ENCODE results near the gene SLC6A4. TPM values are rescaled to one million over a fixed set of nuclear protein-coding genes. Genes with fewer than 3 reads are reported as not detected.

SLC6A4 gene
- polyA plus RNA-seq, 1 of the 3 experiments (the other 2 are of a cell fraction), result 0.12 TPM

DNA sequence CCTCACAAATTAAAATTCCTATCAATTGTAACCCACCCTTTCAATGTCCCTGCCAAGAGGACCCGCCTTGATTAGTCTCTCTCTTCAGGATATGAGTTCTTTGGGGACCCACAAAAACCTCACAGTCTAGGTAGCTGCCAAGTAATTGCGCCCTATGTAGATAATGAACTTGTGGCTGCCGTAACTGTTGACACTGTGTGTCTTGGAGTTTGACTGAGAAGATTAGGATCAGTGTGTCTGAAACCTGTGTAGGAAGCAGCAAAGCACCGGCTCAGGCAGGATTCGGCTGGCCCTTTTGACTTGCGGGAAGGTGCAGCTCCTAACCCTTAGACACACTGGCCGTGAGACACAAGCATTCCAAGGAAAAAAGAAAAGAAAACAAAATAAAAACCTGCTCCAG is 17.8 kb upstream of the SLC6A4 start:
- no peaks in the 10 kb centered on the region for H3K9me2 ChIP-seq
- POLR2A ChIA-PET, result no interaction called here
- peaks cover 0 to 5% of the 10 kb centered on the region in 2 experiments; a peak in 2 of 4 replicates for H3K4me1 ChIP-seq (ENCODE audit: control insufficient read depth in 1 of 2, insufficient read depth in 2 of 2, low read depth in 1 of 2, low read length in 1 of 2)
- TF ChIP-seq RAD21 (IDR thresholded peaks at IDR 0.05; ENCODE audit: low read length), result no peak
- no peak for TF ChIP-seq NFIC (IDR thresholded peaks at IDR 0.05; ENCODE audit: borderline replicate concordance)
- no peak for TF ChIP-seq NRF1 (IDR thresholded peaks at IDR 0.05; ENCODE audit: low read depth, low read length)
- no peak for TF ChIP-seq EP300 (IDR thresholded peaks at IDR 0.05; ENCODE audit: borderline replicate concordance in 1 of 2, low read depth in 1 of 2, low read length in 1 of 2)
- no peak for TF ChIP-seq MXI1 (IDR thresholded peaks at IDR 0.05; ENCODE audit: low read depth, low read length)
- TF ChIP-seq EZH2phosphoT487 (IDR thresholded peaks at IDR 0.05; ENCODE audit: borderline replicate concordance, low read depth), result no peak
- no peak for TF ChIP-seq MEF2A (IDR thresholded peaks at IDR 0.05; ENCODE audit: borderline replicate concordance, low read depth)
- TF ChIP-seq, protein P1, sequence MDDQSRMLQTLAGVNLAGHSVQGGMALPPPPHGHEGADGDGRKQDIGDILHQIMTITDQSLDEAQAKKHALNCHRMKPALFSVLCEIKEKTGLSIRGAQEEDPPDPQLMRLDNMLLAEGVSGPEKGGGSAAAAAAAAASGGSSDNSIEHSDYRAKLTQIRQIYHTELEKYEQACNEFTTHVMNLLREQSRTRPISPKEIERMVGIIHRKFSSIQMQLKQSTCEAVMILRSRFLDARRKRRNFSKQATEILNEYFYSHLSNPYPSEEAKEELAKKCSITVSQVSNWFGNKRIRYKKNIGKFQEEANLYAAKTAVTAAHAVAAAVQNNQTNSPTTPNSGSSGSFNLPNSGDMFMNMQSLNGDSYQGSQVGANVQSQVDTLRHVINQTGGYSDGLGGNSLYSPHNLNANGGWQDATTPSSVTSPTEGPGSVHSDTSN (IDR thresholded peaks at IDR 0.05), result no peak
- TF ChIP-seq, protein P2, sequence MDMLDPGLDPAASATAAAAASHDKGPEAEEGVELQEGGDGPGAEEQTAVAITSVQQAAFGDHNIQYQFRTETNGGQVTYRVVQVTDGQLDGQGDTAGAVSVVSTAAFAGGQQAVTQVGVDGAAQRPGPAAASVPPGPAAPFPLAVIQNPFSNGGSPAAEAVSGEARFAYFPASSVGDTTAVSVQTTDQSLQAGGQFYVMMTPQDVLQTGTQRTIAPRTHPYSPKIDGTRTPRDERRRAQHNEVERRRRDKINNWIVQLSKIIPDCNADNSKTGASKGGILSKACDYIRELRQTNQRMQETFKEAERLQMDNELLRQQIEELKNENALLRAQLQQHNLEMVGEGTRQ (IDR thresholded peaks at IDR 0.05; ENCODE audit: borderline replicate concordance, low read depth, low read length), result no peak
- TF ChIP-seq SMC3 (IDR thresholded peaks at IDR 0.05; ENCODE audit: low read depth, low read length), result no peak
- no peak for TF ChIP-seq TEAD4 (IDR thresholded peaks at IDR 0.05; ENCODE audit: borderline replicate concordance, insufficient read depth)
- TF ChIP-seq, protein P3, sequence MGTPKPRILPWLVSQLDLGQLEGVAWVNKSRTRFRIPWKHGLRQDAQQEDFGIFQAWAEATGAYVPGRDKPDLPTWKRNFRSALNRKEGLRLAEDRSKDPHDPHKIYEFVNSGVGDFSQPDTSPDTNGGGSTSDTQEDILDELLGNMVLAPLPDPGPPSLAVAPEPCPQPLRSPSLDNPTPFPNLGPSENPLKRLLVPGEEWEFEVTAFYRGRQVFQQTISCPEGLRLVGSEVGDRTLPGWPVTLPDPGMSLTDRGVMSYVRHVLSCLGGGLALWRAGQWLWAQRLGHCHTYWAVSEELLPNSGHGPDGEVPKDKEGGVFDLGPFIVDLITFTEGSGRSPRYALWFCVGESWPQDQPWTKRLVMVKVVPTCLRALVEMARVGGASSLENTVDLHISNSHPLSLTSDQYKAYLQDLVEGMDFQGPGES (IDR thresholded peaks at IDR 0.05; ENCODE audit: low read depth, low read length), result no peak
- TF ChIP-seq FOXJ3 (CRISPR knock-in tag; IDR thresholded peaks at IDR 0.05), result no peak
- TF ChIP-seq TAF1 (IDR thresholded peaks at IDR 0.05; ENCODE audit: borderline replicate concordance, low read depth, low read length), result no peak
- TF ChIP-seq TCF12 (IDR thresholded peaks at IDR 0.05), result no peak
- H3K79me2 ChIP-seq (ENCODE audit: insufficient read depth), result no peaks in the 10 kb centered on the region
- H3K27me3 ChIP-seq (ENCODE audit: insufficient read depth), result no peaks in the 10 kb centered on the region
- H3K9ac ChIP-seq, result no peak overlapping the region
- no peak for DNase-seq
- H3K27ac ChIP-seq (ENCODE audit: low read depth in 2 of 2, low read length in 1 of 2), result no peak overlapping the region
- H3K9me3 ChIP-seq, result no peaks in the 10 kb centered on the region
- H2AFZ ChIP-seq (ENCODE audit: low read depth), result no peak overlapping the region
- no peak overlapping the region for H3K4me2 ChIP-seq
- peaks cover 4% of the 10 kb centered on the region for H3F3A ChIP-seq (replicated peaks; ENCODE audit: insufficient read depth)
- H4K20me1 ChIP-seq (ENCODE audit: insufficient read depth), result no peaks in the 10 kb centered on the region
- WGBS (ENCODE audit: low lambda C conversion rate), result 98% methylated on average over 7 of the region's 7 CpGs
- peaks cover 40 to 42% of the 10 kb centered on the region in 2 experiments for H3K36me3 ChIP-seq (replicated peaks in 1 of 2; ENCODE audit: control insufficient read depth in 1 of 2, insufficient read depth in 2 of 2, low read length in 1 of 2)
- H3K4me3 ChIP-seq (ENCODE audit: low read depth in 2 of 2, low read length in 1 of 2), result no peak overlapping the region
- CTCF ChIA-PET, result interaction anchor here (0.7 to 1.6 kb wide), 5 partner anchors 18 to 148 kb away, joined by 3 to 6 read pairs (median 3); no protein-coding TSS in a partner anchor

DNA sequence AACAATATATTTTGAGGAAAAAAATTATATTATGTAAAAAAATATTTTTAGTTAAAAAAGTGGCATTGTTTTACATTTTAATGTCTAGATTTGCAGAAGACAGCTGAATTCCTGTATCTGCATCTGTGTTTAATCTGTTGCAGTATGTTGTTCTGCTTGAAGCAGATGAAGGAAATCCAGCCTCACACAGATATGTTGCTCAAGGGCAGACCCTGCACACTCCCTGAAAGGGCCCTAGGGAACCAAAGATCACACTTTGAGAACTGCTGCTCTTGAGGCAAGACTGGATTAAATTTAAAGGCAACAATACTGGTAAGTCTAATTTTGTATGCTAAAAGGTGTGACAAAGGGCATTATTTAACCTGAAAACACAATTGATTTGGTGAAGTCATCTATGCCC is 16.4 kb upstream of the SLC6A4 start:
- peaks cover 0 to 2% of the 10 kb centered on the region in 2 experiments; a peak in 2 of 4 replicates for H3K4me1 ChIP-seq (ENCODE audit: control insufficient read depth in 1 of 2, insufficient read depth in 2 of 2, low read depth in 1 of 2, low read length in 1 of 2)
- no peak overlapping the region for H2AFZ ChIP-seq (ENCODE audit: low read depth)
- no peaks in the 10 kb centered on the region for H3K79me2 ChIP-seq (ENCODE audit: insufficient read depth)
- DNase-seq, result no peak
- no peak overlapping the region for H3K4me2 ChIP-seq
- H3F3A ChIP-seq (replicated peaks; ENCODE audit: insufficient read depth), result peaks cover under 1% of the 10 kb centered on the region
- POLR2A ChIA-PET, result no interaction called here
- H4K20me1 ChIP-seq (ENCODE audit: insufficient read depth), result no peaks in the 10 kb centered on the region
- H3K27ac ChIP-seq (ENCODE audit: low read depth in 2 of 2, low read length in 1 of 2), result no peak overlapping the region
- CTCF ChIA-PET, result no interaction called here
- H3K4me3 ChIP-seq (ENCODE audit: low read depth in 2 of 2, low read length in 1 of 2), result no peak overlapping the region
- no peaks in the 10 kb centered on the region for H3K27me3 ChIP-seq (ENCODE audit: insufficient read depth)
- peaks cover 40 to 41% of the 10 kb centered on the region in 2 experiments for H3K36me3 ChIP-seq (replicated peaks in 1 of 2; ENCODE audit: control insufficient read depth in 1 of 2, insufficient read depth in 2 of 2, low read length in 1 of 2)
- H3K9me2 ChIP-seq, result no peaks in the 10 kb centered on the region
- no peaks in the 10 kb centered on the region for H3K9me3 ChIP-seq
- H3K9ac ChIP-seq, result no peak overlapping the region
- TF ChIP-seq MEF2A (IDR thresholded peaks at IDR 0.05; ENCODE audit: borderline replicate concordance, low read depth) (no peak), NRF1 (IDR thresholded peaks at IDR 0.05; ENCODE audit: low read depth, low read length) (no peak), NFIC (IDR thresholded peaks at IDR 0.05; ENCODE audit: borderline replicate concordance) (no peak)
- TF ChIP-seq, protein P4, sequence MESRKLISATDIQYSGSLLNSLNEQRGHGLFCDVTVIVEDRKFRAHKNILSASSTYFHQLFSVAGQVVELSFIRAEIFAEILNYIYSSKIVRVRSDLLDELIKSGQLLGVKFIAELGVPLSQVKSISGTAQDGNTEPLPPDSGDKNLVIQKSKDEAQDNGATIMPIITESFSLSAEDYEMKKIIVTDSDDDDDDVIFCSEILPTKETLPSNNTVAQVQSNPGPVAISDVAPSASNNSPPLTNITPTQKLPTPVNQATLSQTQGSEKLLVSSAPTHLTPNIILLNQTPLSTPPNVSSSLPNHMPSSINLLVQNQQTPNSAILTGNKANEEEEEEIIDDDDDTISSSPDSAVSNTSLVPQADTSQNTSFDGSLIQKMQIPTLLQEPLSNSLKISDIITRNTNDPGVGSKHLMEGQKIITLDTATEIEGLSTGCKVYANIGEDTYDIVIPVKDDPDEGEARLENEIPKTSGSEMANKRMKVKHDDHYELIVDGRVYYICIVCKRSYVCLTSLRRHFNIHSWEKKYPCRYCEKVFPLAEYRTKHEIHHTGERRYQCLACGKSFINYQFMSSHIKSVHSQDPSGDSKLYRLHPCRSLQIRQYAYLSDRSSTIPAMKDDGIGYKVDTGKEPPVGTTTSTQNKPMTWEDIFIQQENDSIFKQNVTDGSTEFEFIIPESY (IDR thresholded peaks at IDR 0.05; ENCODE audit: borderline replicate concordance, low read depth), result no peak
- TF ChIP-seq, protein P5, sequence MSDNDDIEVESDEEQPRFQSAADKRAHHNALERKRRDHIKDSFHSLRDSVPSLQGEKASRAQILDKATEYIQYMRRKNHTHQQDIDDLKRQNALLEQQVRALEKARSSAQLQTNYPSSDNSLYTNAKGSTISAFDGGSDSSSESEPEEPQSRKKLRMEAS (IDR thresholded peaks at IDR 0.05; ENCODE audit: low read depth), result no peak
- TF ChIP-seq, protein P6, sequence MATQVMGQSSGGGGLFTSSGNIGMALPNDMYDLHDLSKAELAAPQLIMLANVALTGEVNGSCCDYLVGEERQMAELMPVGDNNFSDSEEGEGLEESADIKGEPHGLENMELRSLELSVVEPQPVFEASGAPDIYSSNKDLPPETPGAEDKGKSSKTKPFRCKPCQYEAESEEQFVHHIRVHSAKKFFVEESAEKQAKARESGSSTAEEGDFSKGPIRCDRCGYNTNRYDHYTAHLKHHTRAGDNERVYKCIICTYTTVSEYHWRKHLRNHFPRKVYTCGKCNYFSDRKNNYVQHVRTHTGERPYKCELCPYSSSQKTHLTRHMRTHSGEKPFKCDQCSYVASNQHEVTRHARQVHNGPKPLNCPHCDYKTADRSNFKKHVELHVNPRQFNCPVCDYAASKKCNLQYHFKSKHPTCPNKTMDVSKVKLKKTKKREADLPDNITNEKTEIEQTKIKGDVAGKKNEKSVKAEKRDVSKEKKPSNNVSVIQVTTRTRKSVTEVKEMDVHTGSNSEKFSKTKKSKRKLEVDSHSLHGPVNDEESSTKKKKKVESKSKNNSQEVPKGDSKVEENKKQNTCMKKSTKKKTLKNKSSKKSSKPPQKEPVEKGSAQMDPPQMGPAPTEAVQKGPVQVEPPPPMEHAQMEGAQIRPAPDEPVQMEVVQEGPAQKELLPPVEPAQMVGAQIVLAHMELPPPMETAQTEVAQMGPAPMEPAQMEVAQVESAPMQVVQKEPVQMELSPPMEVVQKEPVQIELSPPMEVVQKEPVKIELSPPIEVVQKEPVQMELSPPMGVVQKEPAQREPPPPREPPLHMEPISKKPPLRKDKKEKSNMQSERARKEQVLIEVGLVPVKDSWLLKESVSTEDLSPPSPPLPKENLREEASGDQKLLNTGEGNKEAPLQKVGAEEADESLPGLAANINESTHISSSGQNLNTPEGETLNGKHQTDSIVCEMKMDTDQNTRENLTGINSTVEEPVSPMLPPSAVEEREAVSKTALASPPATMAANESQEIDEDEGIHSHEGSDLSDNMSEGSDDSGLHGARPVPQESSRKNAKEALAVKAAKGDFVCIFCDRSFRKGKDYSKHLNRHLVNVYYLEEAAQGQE (IDR thresholded peaks at IDR 0.05; ENCODE audit: low read depth, low read length), result no peak
